GM12874 (cell line): Measurements from ENCODE around the gene RAD50.

Experiments
- TF ChIP-seq, protein P1 (sequence below): IDR thresholded peaks from 2 replicates; pipeline ENCODE4 v1.5.1; 2011; ENCODE audit warnings: low read depth, mild to moderate bottlenecking, control low read depth, low read length, moderate library complexity; ENCODE audit not compliant: insufficient read depth

RAD50 gene

DNA sequence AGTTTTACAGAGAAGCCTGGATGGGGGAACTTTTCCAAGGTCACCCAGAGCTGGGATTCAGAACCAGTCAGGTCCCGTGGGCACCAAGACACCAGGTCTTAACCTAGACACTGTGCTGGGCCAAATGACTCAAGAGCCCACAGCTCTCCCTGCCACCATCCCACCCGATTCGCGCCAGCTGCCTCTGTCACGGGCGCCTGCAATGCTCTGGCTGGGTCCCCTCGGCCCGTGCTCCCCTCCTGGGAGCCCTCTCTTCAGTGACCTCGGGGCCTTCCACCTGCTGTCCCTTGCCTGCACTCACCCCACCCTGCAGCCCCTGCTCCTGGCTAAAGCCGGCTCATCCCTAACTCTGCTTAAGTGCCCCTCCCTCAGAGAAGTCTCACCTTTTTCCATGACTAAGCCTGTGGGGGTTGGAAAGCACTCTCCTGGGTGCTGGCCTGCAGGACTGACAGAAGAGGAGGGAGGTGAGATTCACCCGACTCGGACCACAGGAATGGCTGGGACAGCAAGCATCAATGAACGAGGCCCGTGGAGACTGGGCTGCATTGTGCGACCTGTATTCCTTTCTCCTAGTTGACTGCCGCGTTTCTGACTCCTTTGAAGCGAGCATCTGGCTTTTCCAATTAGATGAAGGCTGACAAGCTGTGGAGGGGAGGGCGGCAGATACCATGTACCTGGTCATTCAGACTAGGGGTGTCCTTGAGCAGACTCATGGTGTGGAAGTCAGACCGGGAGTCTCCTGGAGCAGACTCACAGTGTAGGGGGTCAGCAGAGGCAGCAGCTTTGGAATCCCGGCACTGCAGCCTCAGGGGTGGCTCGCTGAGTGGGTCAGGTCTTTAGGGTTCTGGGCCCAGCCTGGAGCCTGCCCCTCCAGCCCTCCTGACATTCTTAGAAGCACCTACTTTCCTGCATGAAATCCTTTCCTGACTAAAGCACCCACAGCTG lies 111.3 kb downstream of the RAD50 start:
- TF ChIP-seq, protein P1, sequence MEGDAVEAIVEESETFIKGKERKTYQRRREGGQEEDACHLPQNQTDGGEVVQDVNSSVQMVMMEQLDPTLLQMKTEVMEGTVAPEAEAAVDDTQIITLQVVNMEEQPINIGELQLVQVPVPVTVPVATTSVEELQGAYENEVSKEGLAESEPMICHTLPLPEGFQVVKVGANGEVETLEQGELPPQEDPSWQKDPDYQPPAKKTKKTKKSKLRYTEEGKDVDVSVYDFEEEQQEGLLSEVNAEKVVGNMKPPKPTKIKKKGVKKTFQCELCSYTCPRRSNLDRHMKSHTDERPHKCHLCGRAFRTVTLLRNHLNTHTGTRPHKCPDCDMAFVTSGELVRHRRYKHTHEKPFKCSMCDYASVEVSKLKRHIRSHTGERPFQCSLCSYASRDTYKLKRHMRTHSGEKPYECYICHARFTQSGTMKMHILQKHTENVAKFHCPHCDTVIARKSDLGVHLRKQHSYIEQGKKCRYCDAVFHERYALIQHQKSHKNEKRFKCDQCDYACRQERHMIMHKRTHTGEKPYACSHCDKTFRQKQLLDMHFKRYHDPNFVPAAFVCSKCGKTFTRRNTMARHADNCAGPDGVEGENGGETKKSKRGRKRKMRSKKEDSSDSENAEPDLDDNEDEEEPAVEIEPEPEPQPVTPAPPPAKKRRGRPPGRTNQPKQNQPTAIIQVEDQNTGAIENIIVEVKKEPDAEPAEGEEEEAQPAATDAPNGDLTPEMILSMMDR = no peak

DNA sequence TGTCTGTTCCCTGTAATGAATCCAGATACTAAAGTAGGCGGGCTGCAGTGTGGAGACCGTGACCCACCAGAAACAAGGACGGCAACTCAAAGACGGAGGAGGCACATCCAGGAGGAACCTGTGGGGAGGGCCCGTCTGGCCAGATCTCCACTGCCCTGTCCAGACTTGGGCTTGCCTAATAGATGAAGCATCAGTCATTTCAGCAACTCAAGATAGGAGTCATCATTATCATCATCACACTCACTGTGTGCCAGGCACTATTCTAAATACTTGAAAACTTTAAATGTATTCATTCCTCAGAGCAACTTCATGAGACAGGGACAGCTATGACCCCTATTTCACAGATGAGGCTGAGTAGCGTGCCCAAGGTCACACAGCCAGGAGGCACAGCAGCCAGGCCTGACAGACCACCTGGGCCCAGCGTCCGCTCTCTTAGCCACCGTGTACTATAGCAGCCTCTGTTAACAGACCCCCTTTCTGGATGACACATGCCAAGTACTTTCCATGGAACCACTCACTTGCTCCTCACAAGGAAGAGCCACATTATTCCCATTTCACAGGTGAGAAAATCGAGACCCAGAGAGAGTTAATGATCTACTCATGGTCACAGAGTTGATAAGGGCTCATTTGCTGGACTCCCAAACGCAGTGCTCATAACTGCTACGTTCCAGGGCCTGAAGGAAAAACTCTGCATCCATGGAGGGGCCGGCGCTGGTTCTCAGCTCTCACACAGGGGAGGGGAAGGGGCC lies 112.1 kb downstream of the RAD50 start:
- TF ChIP-seq, protein P1 = no peak

DNA sequence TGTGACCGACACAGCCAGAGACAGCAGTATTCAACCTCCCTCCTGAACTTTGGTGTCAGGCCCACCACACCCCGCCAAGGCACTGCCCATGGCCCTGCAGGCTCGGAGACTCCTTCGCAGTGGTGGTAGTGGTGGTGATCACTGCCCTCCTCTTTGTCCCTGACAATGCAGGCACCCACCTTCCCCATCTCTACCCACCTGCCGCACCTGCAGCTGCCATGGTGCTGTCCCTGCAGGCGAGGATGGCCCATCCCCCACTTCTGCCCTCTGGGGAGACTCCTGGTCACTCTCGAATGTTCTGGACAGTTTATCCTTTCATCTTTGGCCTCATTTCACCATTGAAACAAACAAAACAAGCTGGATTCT lies 112.7 kb downstream of the RAD50 start:
- TF ChIP-seq, protein P1 = no peak

DNA sequence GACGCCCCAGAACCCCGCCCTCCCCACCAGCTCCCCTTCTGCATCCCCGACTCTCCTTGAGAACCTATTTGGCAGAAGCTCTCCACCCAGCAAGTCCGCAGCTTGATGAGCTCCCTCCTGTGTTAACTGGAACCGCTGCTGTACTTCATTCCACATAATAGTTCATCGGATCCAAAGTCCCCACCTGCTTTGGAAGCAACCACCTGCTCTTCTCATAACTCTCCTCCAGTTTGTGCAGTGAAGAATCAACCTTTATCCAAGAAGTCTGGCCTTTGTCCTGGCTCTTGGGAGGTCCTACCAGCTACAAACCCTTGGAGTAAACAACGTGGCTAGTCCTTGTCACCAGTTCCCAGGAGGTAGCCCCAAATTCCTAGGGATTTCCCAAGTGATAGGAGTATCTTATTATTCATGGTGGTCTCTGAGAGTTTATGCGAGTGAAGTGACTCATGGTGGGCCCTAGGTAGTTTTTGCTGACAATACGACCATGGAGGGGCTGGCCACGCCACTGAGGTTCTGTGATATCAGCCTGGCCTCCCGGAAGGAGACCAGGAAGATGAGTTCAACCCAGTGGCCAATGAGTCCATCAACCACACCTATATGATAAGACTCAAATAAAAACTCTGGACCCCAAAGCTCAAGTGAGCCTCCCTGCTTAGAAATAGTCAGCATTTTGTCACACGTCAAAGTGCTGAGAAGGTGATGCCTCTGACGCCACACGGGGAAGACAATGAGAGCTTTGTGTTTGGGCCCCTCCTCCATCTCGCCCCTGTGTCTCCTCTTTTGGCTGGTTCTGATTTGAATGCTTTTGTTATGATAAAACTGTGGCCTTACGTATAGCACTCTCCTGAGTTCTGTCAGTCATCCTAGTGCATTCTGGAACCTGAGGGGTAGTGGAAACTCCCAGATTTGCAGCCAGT lies 113.4 kb downstream of the RAD50 start:
- TF ChIP-seq, protein P1 = no peak

DNA sequence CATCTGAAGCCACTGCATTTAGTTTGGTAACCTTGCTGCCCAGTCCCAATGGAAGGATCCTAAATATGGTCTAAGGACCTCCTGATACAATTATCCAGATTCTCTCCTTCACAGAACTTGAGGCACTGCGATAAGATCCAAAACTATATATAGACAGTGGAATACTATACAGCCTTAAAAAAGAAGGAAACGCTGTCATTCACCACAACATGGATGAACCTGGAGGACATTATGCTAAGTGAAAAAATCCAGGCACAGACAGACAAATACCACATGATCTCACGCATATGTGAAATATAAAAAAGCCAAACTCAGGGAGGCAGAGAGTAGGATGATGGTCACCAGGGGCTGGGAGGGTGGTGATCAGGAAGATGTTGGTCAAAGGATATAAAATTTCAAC lies 114.2 kb downstream of the RAD50 start:
- TF ChIP-seq, protein P1 = no peak

DNA sequence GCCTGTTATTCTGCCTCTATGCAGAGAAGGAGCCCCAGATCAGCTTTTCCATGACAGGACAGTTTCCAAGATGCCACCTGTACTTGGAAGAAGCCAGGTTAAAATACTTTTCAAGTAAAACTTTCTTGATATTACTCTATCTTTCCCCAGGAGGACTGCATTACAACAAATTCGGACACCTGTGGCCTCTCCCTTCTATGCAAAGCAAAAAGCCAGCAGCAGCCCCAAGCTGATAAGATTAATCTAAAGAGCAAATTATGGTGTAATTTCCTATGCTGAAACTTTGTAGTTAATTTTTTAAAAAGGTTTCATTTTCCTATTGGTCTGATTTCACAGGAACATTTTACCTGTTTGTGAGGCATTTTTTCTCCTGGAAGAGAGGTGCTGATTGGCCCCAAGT lies 116.7 kb downstream of the RAD50 start:
- TF ChIP-seq, protein P1 = no peak
